PC-3 (cell line): ENCODE data around the gene RHOBTB1.

ENCODE experiments used
- EZH2 ChIP-seq: fragments of 300-600 bp; sonication (generic); IDR thresholded peaks from one replicate; pipeline ENCODE4 v1.6.1; 2017; ENCODE audit warnings: antibody characterized with exemption, mild to moderate bottlenecking, low read length; ENCODE audit not compliant: unreplicated experiment
- EZH2phosphoT487 ChIP-seq: fragments of 300-600 bp; sonication (generic); IDR thresholded peaks from 2 replicates; pipeline ENCODE4 v1.6.1; 2018; ENCODE audit warnings: mild to moderate bottlenecking, antibody characterized with exemption, low read length, borderline replicate concordance
- TF ChIP-seq, protein P1 (sequence below): fragments of 300-600 bp; sonication (generic); conservative IDR thresholded peaks from 2 replicates; pipeline ENCODE4 v1.5.1; 2017; ENCODE audit warnings: antibody characterized with exemption, low read depth, mild to moderate bottlenecking, low read length

DNA sequence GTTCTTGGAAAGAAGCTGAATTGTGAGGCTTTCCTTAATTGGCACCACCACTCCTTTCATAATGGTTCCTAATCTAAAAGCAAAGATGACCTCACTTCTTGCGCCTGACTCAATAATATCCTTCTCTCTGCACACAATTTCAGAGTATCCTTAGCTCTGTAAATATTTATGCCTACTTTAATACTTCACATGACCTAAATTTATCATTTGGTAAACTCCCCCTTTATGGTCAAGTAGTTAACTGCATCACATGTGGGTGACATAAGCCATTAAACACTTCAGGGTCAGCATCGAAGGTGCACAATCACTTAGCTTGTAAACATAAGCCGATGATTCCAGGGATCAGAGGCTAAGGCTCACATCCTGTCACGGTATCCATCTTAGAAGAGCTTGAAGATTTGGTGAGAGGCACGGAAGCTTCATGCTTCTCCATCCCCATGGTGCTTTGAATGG is 7.3 kb upstream of the RHOBTB1 start:
- no peak for TF ChIP-seq EZH2phosphoT487
- TF ChIP-seq, protein P1, sequence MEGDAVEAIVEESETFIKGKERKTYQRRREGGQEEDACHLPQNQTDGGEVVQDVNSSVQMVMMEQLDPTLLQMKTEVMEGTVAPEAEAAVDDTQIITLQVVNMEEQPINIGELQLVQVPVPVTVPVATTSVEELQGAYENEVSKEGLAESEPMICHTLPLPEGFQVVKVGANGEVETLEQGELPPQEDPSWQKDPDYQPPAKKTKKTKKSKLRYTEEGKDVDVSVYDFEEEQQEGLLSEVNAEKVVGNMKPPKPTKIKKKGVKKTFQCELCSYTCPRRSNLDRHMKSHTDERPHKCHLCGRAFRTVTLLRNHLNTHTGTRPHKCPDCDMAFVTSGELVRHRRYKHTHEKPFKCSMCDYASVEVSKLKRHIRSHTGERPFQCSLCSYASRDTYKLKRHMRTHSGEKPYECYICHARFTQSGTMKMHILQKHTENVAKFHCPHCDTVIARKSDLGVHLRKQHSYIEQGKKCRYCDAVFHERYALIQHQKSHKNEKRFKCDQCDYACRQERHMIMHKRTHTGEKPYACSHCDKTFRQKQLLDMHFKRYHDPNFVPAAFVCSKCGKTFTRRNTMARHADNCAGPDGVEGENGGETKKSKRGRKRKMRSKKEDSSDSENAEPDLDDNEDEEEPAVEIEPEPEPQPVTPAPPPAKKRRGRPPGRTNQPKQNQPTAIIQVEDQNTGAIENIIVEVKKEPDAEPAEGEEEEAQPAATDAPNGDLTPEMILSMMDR = no peak
- no peak for TF ChIP-seq EZH2
